ENCODE results near the gene ZPBP2. TPM values are rescaled to one million over a fixed set of nuclear protein-coding genes. Genes with fewer than 3 reads are reported as not detected.
"Not testable (repeated sequence)": the region's sequence is repeated elsewhere in the genome, so short reads cannot be mapped to it uniquely, and the experiment has no call there.

The ZPBP2 gene
- total RNA-seq, 4 donors from 2014 or later: not detected

DNA sequence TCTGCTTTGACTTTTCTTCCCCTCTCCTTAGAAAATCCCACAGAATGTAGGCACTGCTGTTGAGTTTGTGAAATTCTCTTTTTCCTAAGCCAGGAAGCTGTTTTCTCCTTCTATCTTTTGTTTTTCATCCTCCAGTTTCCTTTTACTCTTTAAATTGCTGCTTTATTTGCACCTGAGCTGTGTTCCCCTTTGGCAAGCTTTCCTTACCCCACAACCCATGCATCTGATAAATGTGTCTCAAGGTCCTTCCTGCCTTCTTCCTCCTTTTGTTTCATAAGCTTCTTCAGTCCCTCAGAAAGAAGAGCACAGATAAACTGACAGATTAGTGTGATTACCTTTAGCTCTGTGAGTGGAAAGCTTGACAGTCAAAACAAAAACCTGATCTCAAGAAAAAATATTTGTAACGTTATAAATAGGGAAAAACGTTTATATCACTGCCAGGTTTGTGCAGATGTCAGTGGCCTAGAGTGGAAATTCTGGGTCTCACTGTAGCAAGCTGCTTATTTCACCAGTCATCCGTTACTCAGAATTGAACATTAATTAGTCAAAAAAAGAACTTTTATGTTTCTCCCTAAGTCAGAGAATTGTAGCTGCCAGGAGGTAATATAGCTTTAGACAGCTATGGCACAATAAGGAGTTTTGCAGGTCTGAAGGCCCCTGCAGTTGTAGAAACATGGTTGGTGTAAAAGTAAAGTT, 26.8 kb downstream of the ZPBP2 start:
- Histone ChIP-seq H3K9me3 (no peaks in the 10 kb centered on the region), H3K4me1 (peaks cover 0 to 7% (median 0%) of the 10 kb centered on the region in 3 donors), H3K27ac (no peak overlapping the region), H3K27me3 (peaks cover 0 to 35% (median 0%) of the 10 kb centered on the region in 4 donors), H3K36me3 (no peaks in the 10 kb centered on the region), H3K4me3 (no peak overlapping the region)
- no peak for TF ChIP-seq POLR2A (IDR thresholded peaks at IDR 0.05)
- no peak for TF ChIP-seq CTCF (IDR thresholded peaks at IDR 0.05)
- intact Hi-C loops (cut with DNase I): no loop called here
- WGBS, 2 donors: 16 to 18% methylated on average over 3 of the region's 3 CpGs
- DNase-seq: no peak

- H3K4me3 ChIP-seq: no peak overlapping the region
- H3K36me3 ChIP-seq: no peaks in the 10 kb centered on the region
- TF ChIP-seq POLR2A (IDR thresholded peaks at IDR 0.05) (no peak), CTCF (IDR thresholded peaks at IDR 0.05) (no peak)
Measured at GRCh38 chr17:39898088-39898487, 30.1 kb downstream of the ZPBP2 start.

GRCh38 chr17:39899215-39899614, 31.2 kb downstream of the ZPBP2 start:
- no peak overlapping the region for H3K4me3 ChIP-seq
- TF ChIP-seq POLR2A (IDR thresholded peaks at IDR 0.05) (no peak), CTCF (IDR thresholded peaks at IDR 0.05) (no peak)
- intact Hi-C loops (cut with DNase I): no loop called here
- DNase-seq: no peak
- no peak overlapping the region for H3K27ac ChIP-seq
- H3K36me3 ChIP-seq: no peaks in the 10 kb centered on the region
- H3K27me3 ChIP-seq: no peaks in the 10 kb centered on the region
- peaks cover 0 to 7% (median 0%) of the 10 kb centered on the region in 3 donors for H3K4me1 ChIP-seq
- H3K9me3 ChIP-seq: no peaks in the 10 kb centered on the region

More at GRCh38 chr17:39898088-39898487, 30.1 kb downstream of the ZPBP2 start:
- intact Hi-C loops (cut with DNase I): no loop called here
- Histone ChIP-seq H3K27ac (no peak overlapping the region), H3K9me3 (no peaks in the 10 kb centered on the region), H3K4me1 (peaks cover 0 to 7% (median 0%) of the 10 kb centered on the region in 3 donors), H3K27me3 (peaks cover 0 to 5% (median 0%) of the 10 kb centered on the region in 4 donors)
- DNase-seq: no peak
- 89 to 97% methylated on average over 4 of the region's 4 CpGs for WGBS, 2 donors

- 94 to 100% methylated on average over 1 to 2 of the region's 2 CpGs for WGBS, 2 donors
- DNase-seq; H3K4me1 ChIP-seq; intact Hi-C loops (cut with DNase I); H3K4me3 ChIP-seq; H3K36me3 ChIP-seq; H3K27me3 ChIP-seq; H3K9me3 ChIP-seq; H3K27ac ChIP-seq: not testable (repeated sequence)
Measured at GRCh38 chr17:39902027-39902426, 34.0 kb downstream of the ZPBP2 start.

DNA sequence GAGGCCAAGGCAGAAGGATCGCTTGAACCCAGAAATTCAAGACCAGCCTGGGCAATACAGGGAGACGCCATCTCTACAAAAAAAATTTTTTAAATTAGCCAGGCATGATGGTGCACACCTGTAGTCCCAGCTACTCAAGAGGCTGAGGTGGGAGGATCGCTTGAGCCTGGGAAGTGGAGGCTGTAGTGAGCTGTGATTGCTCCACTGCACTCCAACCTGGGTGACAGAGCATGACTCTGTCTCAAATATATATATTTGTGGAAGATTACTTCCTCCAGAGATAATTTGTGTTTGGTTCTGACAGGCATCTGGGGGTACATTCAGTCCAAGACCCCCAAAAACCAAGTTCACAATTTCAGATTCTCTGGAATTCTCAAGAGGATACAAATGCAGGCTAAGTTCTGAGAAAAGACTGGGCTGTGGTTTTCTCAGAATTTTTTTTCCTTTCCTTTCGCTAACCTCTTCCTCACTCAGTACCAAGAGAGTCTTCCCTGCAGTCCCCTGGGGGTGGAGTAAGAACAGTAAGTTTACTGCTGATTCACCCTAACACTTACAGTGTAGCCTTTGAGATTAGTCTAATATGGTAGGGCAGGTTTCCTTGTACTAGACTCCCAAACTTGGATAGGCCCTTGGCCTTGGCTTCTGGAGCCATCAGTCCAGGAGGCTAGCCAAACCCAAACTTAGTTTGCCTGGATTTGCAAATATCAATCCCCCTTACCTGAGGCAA, 35.3 kb downstream of the ZPBP2 start:
- Histone ChIP-seq H3K9me3 (no peaks in the 10 kb centered on the region), H3K27me3 (no peaks in the 10 kb centered on the region), H3K4me1 (peaks cover 0 to 7% (median 0%) of the 10 kb centered on the region in 3 donors), H3K36me3 (no peaks in the 10 kb centered on the region), H3K4me3 (no peak overlapping the region), H3K27ac (no peak overlapping the region)
- intact Hi-C loops (cut with DNase I): no loop called here
- TF ChIP-seq POLR2A (IDR thresholded peaks at IDR 0.05) (no peak), CTCF (IDR thresholded peaks at IDR 0.05) (no peak)
- 84 to 85% methylated on average over 3 to 4 of the region's 4 CpGs for WGBS, 2 donors
- no peak for DNase-seq
